ENCODE measurements around the gene UNC93B1. TPM values are rescaled to one million over a fixed set of nuclear protein-coding genes. Genes with fewer than 3 reads are reported as not detected.

The UNC93B1 gene
- total and polyA plus RNA-seq, 2 of the 13 experiments (the other 11 are each of a cell fraction or from before 2014, with no cell fraction given): 8.8 to 18.9 TPM

DNA sequence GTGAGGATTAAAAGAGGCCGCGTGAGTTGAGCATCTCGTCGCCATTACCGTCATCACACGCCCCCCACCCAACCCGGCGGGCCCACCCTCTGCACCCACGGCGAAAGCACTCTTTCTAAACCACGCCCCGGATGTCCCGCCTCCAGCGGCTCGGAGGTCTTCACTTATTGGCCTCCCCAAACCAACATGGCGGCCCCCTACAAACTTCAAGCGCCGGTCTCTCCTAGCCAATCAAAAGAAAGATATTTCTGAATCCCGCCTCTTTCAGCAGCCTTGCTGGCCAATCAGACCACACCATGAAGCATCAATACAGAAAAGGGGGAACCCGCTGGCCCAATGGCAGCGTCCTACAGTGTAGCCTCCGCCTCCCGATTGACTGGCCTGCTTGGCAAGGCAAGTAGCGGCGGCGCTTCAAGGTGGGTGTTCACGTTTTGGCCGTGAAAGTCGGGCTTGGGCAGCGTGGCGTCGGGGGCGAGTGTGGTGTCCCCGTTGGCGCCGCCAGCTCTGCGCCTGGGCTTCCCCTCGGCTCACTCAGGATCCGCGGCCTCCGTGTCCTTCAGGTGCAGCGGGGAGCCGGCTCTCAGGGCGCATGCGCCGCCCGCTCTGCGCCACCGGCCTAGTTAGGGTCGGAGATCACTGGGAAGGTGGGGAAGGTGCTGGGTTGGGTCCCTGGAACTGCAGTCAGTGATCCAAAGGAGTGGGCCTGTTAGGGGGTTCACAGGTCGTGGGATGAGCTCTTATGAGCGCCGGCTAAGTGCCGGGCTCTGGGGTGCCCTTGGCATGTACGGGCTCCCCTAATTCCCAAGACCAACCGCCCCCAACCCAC is 26.6 kb upstream of the UNC93B1 start, which contains the start of gene NDUFS8 (continued):
- TF ChIP-seq ZNF18 (CRISPR knock-in tag; IDR thresholded peaks at IDR 0.05; ENCODE audit: insufficient replicate concordance) (peak; percentile 65), PHF20 (CRISPR knock-in tag; IDR thresholded peaks at IDR 0.05) (peak; percentile 70), ZBTB7A (CRISPR knock-in tag; IDR thresholded peaks at IDR 0.05) (0 out of 2 replicates have a peak, but pooled peaks have one; percentile 44), ZNF232 (CRISPR knock-in tag; IDR thresholded peaks at IDR 0.05; ENCODE audit: borderline replicate concordance) (no peak), ZNF44 (CRISPR knock-in tag; IDR thresholded peaks at IDR 0.05) (peak; percentile 28; the same call in 1 of the 2 replicates), ZNF335 (CRISPR knock-in tag; IDR thresholded peaks at IDR 0.05) (0 out of 2 replicates have a peak, but pooled peaks have one; percentile 50), DPF2 (CRISPR knock-in tag; IDR thresholded peaks at IDR 0.05; ENCODE audit: borderline replicate concordance, low read depth) (no peak), LBX2 (CRISPR knock-in tag; IDR thresholded peaks at IDR 0.05; ENCODE audit: borderline replicate concordance) (no peak), ZHX1 (CRISPR knock-in tag; IDR thresholded peaks at IDR 0.05; ENCODE audit: low read depth) (no peak), SP2 (CRISPR knock-in tag; IDR thresholded peaks at IDR 0.05) (peak; percentile 90), TEAD3 (CRISPR knock-in tag; optimal IDR thresholded peaks at IDR 0.05; ENCODE audit: borderline replicate concordance) (peak; percentile 41), SMAD9 (CRISPR knock-in tag; IDR thresholded peaks at IDR 0.05) (no peak), MEIS1 (CRISPR knock-in tag; IDR thresholded peaks at IDR 0.05; ENCODE audit: borderline replicate concordance) (peak; percentile 73; the same call in 1 of the 2 replicates), NFE2L2 (IDR thresholded peaks at IDR 0.05; ENCODE audit: low read length) (no peak), ZNF235 (CRISPR knock-in tag; IDR thresholded peaks at IDR 0.05; ENCODE audit: borderline replicate concordance) (peak; percentile 91; the same call in 1 of the 2 replicates), DRAP1 (CRISPR knock-in tag; IDR thresholded peaks at IDR 0.05) (peak; percentile 74), RXRA (CRISPR knock-in tag; IDR thresholded peaks at IDR 0.05) (peak; percentile 39; the same call in 1 of the 2 replicates), RFX5 (IDR thresholded peaks at IDR 0.05; ENCODE audit: low read depth, low read length) (0 out of 2 replicates have a peak, but pooled peaks have one; percentile 3)
- TF ChIP-seq, protein P1, sequence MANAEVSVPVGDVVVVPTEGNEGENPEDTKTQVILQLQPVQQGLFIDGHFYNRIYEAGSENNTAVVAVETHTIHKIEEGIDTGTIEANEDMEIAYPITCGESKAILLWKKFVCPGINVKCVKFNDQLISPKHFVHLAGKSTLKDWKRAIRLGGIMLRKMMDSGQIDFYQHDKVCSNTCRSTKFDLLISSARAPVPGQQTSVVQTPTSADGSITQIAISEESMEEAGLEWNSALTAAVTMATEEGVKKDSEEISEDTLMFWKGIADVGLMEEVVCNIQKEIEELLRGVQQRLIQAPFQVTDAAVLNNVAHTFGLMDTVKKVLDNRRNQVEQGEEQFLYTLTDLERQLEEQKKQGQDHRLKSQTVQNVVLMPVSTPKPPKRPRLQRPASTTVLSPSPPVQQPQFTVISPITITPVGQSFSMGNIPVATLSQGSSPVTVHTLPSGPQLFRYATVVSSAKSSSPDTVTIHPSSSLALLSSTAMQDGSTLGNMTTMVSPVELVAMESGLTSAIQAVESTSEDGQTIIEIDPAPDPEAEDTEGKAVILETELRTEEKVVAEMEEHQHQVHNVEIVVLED (CRISPR knock-in tag; IDR thresholded peaks at IDR 0.05; ENCODE audit: borderline replicate concordance): 0 out of 2 replicates have a peak, but pooled peaks have one; percentile 53
- TF ChIP-seq, protein P2, sequence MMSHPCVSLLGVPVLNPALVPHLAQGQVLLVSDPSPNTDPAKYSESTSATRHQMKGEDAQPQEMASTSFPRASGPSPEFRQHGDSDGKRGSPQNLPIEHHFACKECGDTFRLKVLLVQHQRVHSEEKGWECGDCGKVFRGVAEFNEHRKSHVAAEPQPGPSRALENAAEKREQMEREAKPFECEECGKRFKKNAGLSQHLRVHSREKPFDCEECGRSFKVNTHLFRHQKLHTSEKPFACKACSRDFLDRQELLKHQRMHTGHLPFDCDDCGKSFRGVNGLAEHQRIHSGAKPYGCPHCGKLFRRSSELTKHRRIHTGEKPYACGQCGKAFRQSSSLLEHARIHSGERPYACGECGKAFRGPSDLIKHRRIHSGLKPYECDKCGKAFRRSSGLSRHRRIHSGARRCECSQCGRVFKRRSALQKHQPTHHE (CRISPR knock-in tag; IDR thresholded peaks at IDR 0.05; ENCODE audit: borderline replicate concordance): 0 out of 2 replicates have a peak, but pooled peaks have one; percentile 46
